HG03064 (cell line): Measurements from ENCODE around the gene FBXW8.

ENCODE experiments used
- ATAC-seq: cut with Tn5 transposase; IDR thresholded peaks from one replicate; pipeline ENCODE4 v1.9.1; 2021; ENCODE audit warnings: low read depth; ENCODE audit not compliant: unreplicated experiment

The FBXW8 gene, protein sequence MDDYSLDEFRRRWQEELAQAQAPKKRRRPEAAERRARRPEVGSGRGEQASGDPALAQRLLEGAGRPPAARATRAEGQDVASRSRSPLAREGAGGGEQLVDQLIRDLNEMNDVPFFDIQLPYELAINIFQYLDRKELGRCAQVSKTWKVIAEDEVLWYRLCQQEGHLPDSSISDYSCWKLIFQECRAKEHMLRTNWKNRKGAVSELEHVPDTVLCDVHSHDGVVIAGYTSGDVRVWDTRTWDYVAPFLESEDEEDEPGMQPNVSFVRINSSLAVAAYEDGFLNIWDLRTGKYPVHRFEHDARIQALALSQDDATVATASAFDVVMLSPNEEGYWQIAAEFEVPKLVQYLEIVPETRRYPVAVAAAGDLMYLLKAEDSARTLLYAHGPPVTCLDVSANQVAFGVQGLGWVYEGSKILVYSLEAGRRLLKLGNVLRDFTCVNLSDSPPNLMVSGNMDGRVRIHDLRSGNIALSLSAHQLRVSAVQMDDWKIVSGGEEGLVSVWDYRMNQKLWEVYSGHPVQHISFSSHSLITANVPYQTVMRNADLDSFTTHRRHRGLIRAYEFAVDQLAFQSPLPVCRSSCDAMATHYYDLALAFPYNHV

DNA sequence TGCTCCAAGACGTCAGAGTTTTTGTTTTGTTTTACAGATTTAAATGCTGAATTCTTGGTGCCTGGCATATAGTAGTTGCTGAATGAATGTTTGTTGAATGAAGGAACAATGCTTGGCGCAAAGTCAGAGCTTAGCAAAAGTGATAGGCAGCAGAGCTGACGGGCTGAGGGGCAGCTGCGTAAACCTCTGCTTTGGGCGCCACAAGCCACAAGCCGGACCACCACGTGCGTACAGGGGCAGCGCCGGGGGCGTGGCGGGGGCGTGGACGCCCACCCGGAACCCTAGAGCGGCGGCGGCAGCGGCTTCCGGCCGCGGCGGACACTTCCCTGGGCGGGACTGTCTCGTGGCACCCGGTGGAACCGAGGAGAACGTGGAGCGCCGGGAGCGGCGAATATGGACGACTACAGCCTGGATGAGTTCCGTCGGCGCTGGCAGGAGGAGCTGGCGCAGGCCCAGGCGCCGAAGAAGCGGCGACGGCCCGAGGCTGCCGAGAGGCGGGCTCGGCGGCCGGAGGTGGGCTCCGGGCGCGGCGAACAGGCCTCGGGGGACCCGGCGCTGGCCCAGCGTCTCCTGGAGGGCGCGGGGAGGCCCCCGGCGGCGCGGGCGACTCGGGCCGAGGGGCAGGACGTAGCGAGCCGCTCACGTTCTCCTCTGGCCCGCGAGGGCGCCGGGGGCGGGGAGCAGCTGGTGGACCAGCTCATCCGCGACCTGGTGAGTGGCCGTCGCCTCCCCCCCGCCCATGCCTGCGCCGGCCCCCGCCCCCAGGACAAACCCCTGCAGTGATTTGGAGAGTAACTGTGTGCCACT, at the start of gene FBXW8:
FBXW8 (plus strand) TSS at position 306 of the 807 bp plus-strand sequence; CDS start at position 394, 88 bp downstream.
- ATAC-seq: peak; percentile 90

GRCh38 chr12:116861320-116861719, 49.4 kb upstream of the FBXW8 start:
- peak; percentile 77 for ATAC-seq

DNA sequence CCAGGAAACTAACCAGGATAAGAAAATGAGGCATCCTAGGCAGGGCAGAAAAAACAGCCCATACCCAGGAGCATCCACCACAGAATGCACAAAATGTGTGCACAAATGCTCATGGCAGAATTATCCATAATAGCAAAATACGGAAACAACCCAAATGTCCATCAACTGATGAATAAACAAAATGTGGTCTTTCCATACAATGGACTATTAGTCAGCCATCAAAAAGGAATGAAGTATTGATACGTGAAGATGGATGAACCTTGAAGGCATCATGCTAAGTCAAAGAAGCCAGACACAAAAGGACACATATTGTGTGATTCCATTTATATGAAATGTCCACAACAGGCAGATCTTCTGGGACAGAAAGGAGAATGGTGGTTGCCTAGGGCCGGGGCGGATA, 48.6 kb upstream of the FBXW8 start:
- no peak for ATAC-seq

- ATAC-seq: no peak
Measured at GRCh38 chr12:116863275-116863767, 47.4 kb upstream of the FBXW8 start.

- no peak for ATAC-seq
Measured at GRCh38 chr12:116864371-116865160, 46.2 kb upstream of the FBXW8 start.

GRCh38 chr12:116867523-116867922, 43.2 kb upstream of the FBXW8 start:
- no peak for ATAC-seq

DNA sequence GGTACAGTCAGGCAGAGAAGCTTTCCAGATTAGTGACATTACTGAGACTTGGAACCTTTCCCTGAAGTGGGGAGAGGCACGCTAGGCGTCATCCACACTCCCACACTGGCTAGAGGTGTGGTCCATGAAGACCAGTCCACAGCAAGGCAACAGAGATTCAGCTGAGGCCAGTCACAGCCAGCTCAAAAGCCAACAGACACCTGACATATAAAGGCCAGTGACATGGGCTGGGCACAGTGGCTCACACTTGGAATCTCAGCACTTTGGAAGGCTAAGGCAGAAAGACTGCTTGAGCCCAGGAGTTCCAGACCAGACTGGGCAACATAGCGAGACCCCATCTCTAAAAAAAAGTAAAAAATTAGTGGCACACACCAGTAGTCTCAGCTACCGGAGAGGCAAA, 40.4 kb upstream of the FBXW8 start:
- ATAC-seq: no peak

- no peak for ATAC-seq
Measured at GRCh38 chr12:116874324-116874995, 36.3 kb upstream of the FBXW8 start.

DNA sequence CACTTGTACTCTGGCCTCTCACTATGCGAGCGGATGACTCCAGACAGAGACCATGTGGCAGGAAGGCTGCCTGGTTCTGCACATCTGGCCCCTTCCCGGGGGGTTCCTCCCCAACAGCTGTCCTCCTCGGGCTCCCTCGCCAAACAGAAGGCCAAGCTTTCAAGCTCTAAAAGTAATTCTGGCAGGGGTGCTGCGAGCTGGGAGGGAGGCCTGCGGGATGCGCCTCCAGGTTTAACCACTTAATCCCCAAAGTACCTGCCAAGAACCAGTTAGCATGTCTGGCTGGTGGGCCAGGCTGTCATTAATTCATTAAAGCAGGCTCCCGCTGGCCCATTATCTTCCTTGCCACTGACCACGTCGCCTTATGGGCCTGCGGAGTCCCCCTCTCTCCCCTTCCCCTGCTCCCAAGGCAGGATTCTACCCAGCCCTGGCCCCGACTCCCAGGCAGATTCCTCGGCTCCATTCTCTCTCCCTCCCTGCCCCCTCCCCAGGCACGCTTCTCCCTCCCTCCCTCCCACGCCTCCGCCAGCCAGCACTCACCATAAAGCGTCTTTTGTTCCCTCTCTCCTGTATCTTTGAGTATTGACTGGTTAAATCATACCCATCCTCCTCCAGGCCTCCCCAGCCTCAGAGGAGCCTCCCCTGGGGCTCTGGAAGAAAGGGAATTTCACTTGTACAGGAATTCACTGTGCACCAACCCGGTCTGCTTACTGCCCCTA, 34.4 kb upstream of the FBXW8 start:
- no peak for ATAC-seq

DNA sequence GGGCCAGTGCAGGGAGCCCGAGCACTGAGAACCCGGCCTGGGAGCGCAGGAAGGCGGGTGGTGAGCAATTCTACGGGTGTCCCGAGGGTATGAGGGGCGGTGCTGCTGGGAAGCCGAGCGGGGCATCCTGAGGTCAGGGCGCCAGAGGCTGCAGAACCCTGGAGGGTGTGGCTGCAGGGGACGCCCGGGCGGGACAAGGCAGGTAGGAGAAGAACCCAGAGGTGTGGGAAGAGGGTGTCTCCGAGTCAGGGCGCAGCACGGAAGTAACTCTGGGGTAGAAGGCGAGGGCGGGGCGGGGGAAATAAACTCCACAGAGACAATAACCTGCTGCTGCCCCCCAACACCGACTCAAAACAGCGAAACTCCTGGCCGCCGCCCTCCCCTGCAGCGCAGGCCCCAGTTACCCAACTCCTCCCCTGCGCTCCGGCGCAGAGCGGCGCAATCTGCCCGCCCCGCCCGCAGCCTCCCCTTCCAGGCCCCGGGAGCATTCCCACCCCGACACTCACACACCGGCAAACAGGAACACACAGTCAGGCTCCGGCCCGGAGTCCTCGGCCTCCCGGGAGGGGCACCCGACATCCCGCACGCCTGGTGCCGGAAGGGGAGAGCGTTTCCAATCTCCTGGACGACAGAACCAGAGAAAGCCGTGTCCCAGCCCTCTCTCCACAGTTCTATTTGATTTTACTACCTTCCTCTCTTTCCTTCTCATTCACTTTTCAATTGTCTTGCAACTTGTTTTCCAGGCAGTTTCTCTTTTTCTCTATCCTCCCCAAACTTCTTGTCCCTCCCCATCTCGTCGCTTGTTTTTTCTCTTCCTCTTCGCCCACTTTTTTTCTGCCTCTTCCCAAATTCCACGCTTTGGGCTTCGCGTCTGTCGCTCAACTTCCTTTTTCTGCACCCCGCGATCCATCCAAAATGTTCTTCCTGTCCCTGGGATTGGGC, 31.9 kb upstream of the FBXW8 start:
- ATAC-seq: no peak

GRCh38 chr12:116879509-116880212, 31.1 kb upstream of the FBXW8 start:
- no peak for ATAC-seq

DNA sequence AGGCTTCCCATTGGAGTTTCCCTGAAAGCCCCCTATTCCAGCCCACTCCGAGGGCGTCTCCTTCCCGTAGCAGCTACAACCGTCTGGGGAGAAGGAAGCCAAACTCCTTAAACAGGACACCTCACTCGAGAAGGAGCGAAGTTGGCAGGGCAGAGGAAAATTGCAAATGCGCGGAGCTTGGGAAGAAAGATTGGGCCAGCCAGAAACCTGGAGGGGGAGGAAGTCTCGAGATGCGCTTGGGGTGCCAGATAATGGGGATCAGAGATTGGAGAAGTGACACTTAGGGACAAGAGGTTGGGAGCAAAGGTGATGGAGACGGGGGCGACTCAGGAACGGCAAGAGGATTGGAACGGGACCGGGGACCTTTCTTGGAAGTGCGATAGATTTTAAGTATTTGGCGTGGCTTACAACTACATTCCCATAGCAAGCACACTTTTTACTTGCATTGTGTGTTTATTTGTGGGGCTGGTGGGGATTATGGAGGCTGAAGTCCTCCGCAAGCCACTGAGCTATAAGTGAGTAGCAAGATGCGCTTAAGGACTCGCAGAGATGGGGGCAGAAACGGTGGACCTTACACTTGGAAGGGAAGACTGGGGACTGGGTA, 30.4 kb upstream of the FBXW8 start:
- no peak for ATAC-seq

DNA sequence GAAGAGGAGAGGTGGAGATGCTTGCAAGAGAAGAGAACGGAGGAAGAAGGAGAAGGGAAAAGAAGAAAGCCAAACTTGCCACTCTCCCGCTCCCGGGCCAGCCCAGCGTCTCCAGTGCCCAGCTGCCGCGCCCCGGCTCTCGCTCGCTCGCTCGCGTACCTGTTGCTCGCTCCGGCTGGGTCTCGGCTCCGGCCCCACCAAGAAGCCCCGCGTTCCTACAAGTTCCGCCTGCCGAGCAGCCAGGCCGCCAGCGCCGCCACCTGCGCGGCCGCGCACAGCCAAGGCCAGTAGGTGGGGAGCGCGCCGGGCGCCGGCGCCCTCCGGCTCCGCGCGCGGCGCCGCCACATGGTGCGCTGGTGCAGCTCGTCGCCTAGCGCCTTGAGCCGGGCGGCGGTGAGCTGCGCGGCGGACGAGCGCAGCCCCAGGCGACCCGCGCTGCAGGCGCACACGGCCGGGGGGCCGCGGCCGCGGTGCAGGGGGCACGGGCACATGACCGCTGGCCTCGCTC, 29.9 kb upstream of the FBXW8 start:
- ATAC-seq: no peak

- no peak for ATAC-seq
Measured at GRCh38 chr12:116881325-116881876, 29.3 kb upstream of the FBXW8 start, which contains the start of gene HRK. HRK (minus strand) TSS chr12:116881441; CDS start chr12:116881307, 134 bp downstream.

- ATAC-seq: no peak
Measured at GRCh38 chr12:116881877-116882507, 28.8 kb upstream of the FBXW8 start.

- no peak for ATAC-seq
Measured at GRCh38 chr12:116882742-116883141, 28.0 kb upstream of the FBXW8 start.
